Measurements from ENCODE around the gene ST8SIA4. TPM values are rescaled to one million over a fixed set of nuclear protein-coding genes. Genes with fewer than 3 reads are reported as not detected.

The ST8SIA4 gene

Small RNAs within 50 kb of the gene (small RNA-seq; reads per million reads assigned to genes)
- gene MIR548P (ENCODE audit: insufficient read depth), result not detected
